Trophoblast cell (in vitro differentiated cells and primary cell): Measurements from ENCODE around the gene TSSC4.
A peak's percentile ranks its signal among the peaks of the same experiment; 100 is the strongest.

Experiments
- DNase-seq, 2 donors: peaks; one replicate each; pipeline ENCODE4 v3.0.0-alpha.2; 2016
- H2AFZ ChIP-seq: 2 replicates; pipeline ENCODE4 v1.6.1; 2013; ENCODE audit warnings: low read length, moderate library complexity, mild to moderate bottlenecking; ENCODE audit not compliant: insufficient read depth, poor library complexity
- H2AK5ac ChIP-seq: 2 replicates; pipeline ENCODE4 v1.6.1; 2013; ENCODE audit warnings: mild to moderate bottlenecking, low read length
- H2BK120ac ChIP-seq: 2 replicates; pipeline ENCODE4 v1.6.1; 2013; ENCODE audit warnings: low read length, mild to moderate bottlenecking, moderate library complexity; ENCODE audit not compliant: insufficient read depth, poor library complexity
- H2BK12ac ChIP-seq: 2 replicates; pipeline ENCODE4 v1.6.1; 2013; ENCODE audit warnings: mild to moderate bottlenecking, low read length, moderate library complexity
- H2BK5ac ChIP-seq: 2 replicates; pipeline ENCODE4 v1.6.1; 2013; ENCODE audit warnings: low read length, low read depth, moderate library complexity, mild to moderate bottlenecking; ENCODE audit not compliant: poor library complexity
- H3K14ac ChIP-seq: 2 replicates; pipeline ENCODE4 v1.6.1; 2013; ENCODE audit warnings: mild to moderate bottlenecking, low read length
- H3K18ac ChIP-seq: 2 replicates; pipeline ENCODE4 v1.6.1; 2013; ENCODE audit warnings: mild to moderate bottlenecking, low read length
- H3K23ac ChIP-seq: 2 replicates; pipeline ENCODE4 v1.6.1; 2013; ENCODE audit warnings: low read length
- H3K27ac ChIP-seq: 2 replicates; pipeline ENCODE4 v1.5.1; 2013; ENCODE audit warnings: low read depth, mild to moderate bottlenecking, inconsistent platforms, low read length, moderate library complexity
- H3K27me3 ChIP-seq: 2 replicates; pipeline ENCODE4 v1.6.1; 2013; ENCODE audit warnings: inconsistent platforms, mild to moderate bottlenecking, low read length, moderate library complexity; ENCODE audit not compliant: insufficient read depth
- H3K36me3 ChIP-seq, 2 experiments: 1 replicate in 1 of 2; 2 replicates in 1 of 2; pipeline ENCODE4 v1.6.1; 2013; ENCODE audit warnings: low read length in 2 of 2, mild to moderate bottlenecking in 2 of 2, moderate library complexity in 1 of 2; ENCODE audit not compliant: insufficient read depth in 2 of 2, control insufficient read depth in 1 of 2
- H3K4ac ChIP-seq: 2 replicates; pipeline ENCODE4 v1.6.1; 2013; ENCODE audit warnings: low read depth, mild to moderate bottlenecking, low read length, moderate library complexity
- H3K4me1 ChIP-seq, 2 experiments: 1 replicate in 1 of 2; 2 replicates in 1 of 2; pipeline ENCODE4 v1.6.1; 2013; ENCODE audit warnings: low read length in 2 of 2, mild to moderate bottlenecking in 2 of 2, moderate library complexity in 1 of 2; ENCODE audit not compliant: insufficient read depth in 2 of 2, control insufficient read depth in 1 of 2
- H3K4me2 ChIP-seq: 2 replicates; pipeline ENCODE4 v1.6.1; 2013; ENCODE audit warnings: inconsistent platforms, mild to moderate bottlenecking, low read length, moderate library complexity
- H3K4me3 ChIP-seq: 2 replicates; pipeline ENCODE4 v1.5.1; 2013; ENCODE audit warnings: mild to moderate bottlenecking, low read depth, low read length, inconsistent platforms
- H3K79me1 ChIP-seq: one replicate; pipeline ENCODE4 v1.6.1; 2013; ENCODE audit warnings: low read length
- H3K79me2 ChIP-seq: 2 replicates; pipeline ENCODE4 v1.6.1; 2013; ENCODE audit warnings: low read length, mild to moderate bottlenecking; ENCODE audit not compliant: control insufficient read depth, insufficient read depth, poor library complexity
- H3K9ac ChIP-seq: 2 replicates; pipeline ENCODE4 v1.6.1; 2013; ENCODE audit warnings: mild to moderate bottlenecking, low read length
- H3K9me3 ChIP-seq: 2 replicates; pipeline ENCODE4 v1.6.1; 2013; ENCODE audit warnings: low read depth, mild to moderate bottlenecking, control low read depth, inconsistent platforms, low read length; ENCODE audit not compliant: insufficient read depth
- H4K12ac ChIP-seq: 2 replicates; pipeline ENCODE4 v1.6.1; 2013; ENCODE audit warnings: low read depth, mild to moderate bottlenecking, low read length, moderate library complexity
- H4K8ac ChIP-seq: 2 replicates; pipeline ENCODE4 v1.6.1; 2013; ENCODE audit warnings: low read depth, mild to moderate bottlenecking, low read length, moderate library complexity
- H4K91ac ChIP-seq: one replicate; pipeline ENCODE4 v1.6.1; 2013; ENCODE audit warnings: low read depth, mild to moderate bottlenecking, low read length, moderate library complexity
- WGBS: extraction: QIAGEN DNeasy Blood & Tissue Kit; methylation state at CpG from one replicate; pipeline ENCODE4 v1.1.7; 2013; ENCODE audit warnings: missing lambda C conversion rate; ENCODE audit not compliant: insufficient read length, insufficient coverage; ENCODE audit errors: extremely low coverage; 5-methylcytosine and 5-hydroxymethylcytosine counted together

TSSC4 gene

DNA sequence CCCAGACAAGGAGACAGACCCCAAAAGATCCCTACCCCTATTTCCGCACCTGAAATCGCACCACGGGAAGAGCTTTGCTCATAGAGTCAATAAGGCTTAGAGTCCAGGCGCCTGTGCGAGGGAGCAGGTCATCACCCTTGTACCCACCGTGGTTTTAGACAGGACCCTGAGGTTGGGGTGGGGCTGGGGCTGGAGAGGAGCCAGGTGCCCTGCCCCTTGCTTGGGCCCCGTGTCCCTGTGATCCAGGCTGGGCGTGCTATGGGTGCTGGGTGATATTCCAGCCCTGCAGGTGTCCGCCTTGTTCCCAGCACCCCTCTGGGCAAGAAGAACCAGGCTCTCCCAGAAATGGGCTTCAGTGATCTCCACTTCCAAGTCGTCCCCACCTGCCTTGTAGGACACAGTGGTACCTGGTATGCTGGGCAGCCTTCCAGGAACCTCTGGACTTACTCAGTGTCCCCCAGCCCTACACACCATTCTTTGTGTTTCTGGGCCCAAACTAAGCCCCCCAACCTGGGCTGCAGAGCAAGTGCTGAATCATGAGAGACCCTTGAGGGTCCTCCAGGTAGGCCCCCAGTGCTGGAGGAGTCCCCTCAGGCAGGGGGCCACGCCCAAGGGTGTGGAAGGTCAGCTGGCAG lies 18.9 kb upstream of the TSSC4 start:
- no peak overlapping the region for H2AK5ac ChIP-seq
- H3K36me3 ChIP-seq: peaks cover 7 to 21% of the 10 kb centered on the region in 2 experiments
- H2BK5ac ChIP-seq: no peak overlapping the region
- no peak overlapping the region for H2BK12ac ChIP-seq
- no peak overlapping the region for H4K91ac ChIP-seq
- H2AFZ ChIP-seq: peak overlapping the region; percentile 15
- no peak overlapping the region for H3K27ac ChIP-seq
- no peak overlapping the region for H3K9ac ChIP-seq
- H4K8ac ChIP-seq: no peak overlapping the region
- H3K4me2 ChIP-seq: no peak overlapping the region
- peaks cover 6 to 25% of the 10 kb centered on the region in 2 experiments for H3K4me1 ChIP-seq
- H3K14ac ChIP-seq: no peak overlapping the region
- no peaks in the 10 kb centered on the region for H3K27me3 ChIP-seq
- H2BK120ac ChIP-seq: no peak overlapping the region
- no peak overlapping the region for H3K18ac ChIP-seq
- H3K4ac ChIP-seq: peak overlapping the region; percentile 0
- peaks cover 7% of the 10 kb centered on the region for H3K79me1 ChIP-seq
- DNase-seq: no peak
- no peak overlapping the region for H3K4me3 ChIP-seq
- H3K23ac ChIP-seq: no peak overlapping the region
- H3K9me3 ChIP-seq: peaks cover 8% of the 10 kb centered on the region
- peaks cover 15% of the 10 kb centered on the region for H3K79me2 ChIP-seq
- no peak overlapping the region for H4K12ac ChIP-seq
- WGBS: no CpG with 5 or more reads among the region's 11 CpGs

DNA sequence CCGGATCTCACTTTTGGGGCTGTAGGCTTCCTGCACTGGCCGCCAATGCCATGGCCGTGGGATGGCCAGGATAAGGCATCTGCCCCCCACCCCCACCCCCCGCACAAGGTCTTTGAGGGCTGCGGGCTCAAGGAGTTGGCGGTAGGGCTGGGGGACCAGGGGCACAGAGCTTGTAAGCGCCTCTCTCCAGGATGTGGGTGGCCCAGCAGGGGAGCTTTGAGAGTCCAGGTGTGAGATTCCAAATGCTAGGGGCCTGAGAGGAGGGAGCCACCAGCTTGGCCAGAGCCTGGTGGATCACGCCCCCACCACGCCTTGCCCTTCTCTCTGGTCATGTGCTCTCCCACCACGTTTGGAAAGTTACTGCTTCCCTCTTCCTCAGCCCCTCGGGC lies 18.4 kb upstream of the TSSC4 start:
- peaks cover 8% of the 10 kb centered on the region for H3K9me3 ChIP-seq
- no peak overlapping the region for H2AK5ac ChIP-seq
- peaks cover 11 to 21% of the 10 kb centered on the region in 2 experiments for H3K36me3 ChIP-seq
- H3K4me3 ChIP-seq: no peak overlapping the region
- H3K4me2 ChIP-seq: no peak overlapping the region
- H4K8ac ChIP-seq: no peak overlapping the region
- no peak for DNase-seq
- WGBS: no CpG with 5 or more reads among the region's 11 CpGs
- no peaks in the 10 kb centered on the region for H3K27me3 ChIP-seq
- H4K12ac ChIP-seq: no peak overlapping the region
- no peak overlapping the region for H4K91ac ChIP-seq
- peak overlapping the region; percentile 47 for H3K4ac ChIP-seq
- H3K23ac ChIP-seq: no peak overlapping the region
- H2BK120ac ChIP-seq: no peak overlapping the region
- H3K79me1 ChIP-seq: peaks cover 7% of the 10 kb centered on the region
- H3K27ac ChIP-seq: no peak overlapping the region
- H3K9ac ChIP-seq: no peak overlapping the region
- H3K18ac ChIP-seq: no peak overlapping the region
- no peak overlapping the region for H2BK5ac ChIP-seq
- peak overlapping the region; percentile 15 for H2AFZ ChIP-seq
- no peak overlapping the region for H3K14ac ChIP-seq
- H2BK12ac ChIP-seq: no peak overlapping the region
- peaks cover 15% of the 10 kb centered on the region for H3K79me2 ChIP-seq
- H3K4me1 ChIP-seq: peaks cover 2 to 22% of the 10 kb centered on the region in 2 experiments

DNA sequence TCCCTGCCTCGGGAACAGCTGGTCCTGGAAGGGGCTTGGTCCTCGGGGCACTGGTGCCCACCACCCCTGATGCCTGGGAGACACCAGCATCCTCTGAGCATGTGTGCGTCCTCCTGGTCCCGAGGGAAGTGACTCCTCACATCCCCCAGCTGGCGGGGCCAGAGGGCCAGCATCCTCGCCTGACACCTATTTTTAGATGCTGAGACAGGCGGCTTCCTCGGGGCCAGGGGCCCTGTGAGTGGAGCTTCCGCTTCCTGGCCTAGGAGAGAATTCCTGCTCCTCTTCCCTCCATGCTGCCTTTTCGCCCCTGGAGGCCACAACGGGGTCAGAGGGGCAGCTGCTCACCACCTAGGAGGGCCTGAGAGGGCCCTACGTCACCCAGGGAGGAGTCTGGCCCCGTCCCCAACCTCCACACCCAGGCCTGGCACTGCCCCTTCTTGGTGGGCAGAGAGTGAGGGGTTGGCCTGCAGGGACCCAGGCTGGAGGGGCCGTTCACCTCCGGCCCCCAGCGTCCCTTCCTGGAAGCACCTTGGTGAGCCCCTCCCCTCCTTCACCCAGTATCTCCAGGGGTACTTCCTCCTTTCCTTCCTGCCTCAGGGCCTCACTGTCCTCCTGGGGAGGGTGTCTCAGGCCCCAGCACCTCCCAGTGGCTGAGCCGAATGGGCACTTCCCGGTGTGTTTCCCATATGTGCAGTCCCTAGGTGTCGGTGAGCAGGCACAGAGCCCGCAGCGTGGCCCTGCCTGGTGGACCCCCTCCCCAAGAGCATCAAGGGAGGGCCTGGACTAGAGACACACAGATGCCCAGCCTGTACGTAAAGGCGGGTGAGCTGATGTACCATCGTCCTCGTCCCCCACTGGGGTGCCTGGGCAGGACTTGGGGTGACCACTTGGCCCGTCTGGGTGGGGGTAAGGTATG lies 17.4 kb upstream of the TSSC4 start:
- H2BK12ac ChIP-seq: no peak overlapping the region
- H3K4me1 ChIP-seq: peaks cover 2 to 21% of the 10 kb centered on the region in 2 experiments
- H3K9ac ChIP-seq: no peak overlapping the region
- no peak overlapping the region for H4K91ac ChIP-seq
- no peak overlapping the region for H3K18ac ChIP-seq
- peaks cover 7% of the 10 kb centered on the region for H3K79me2 ChIP-seq
- DNase-seq: peak in 1 of 2 donors; percentile 11
- WGBS: no CpG with 5 or more reads among the region's 26 CpGs
- no peak overlapping the region for H3K4me2 ChIP-seq
- peak overlapping the region; percentile 47 for H3K4ac ChIP-seq
- H4K12ac ChIP-seq: no peak overlapping the region
- H2AFZ ChIP-seq: no peak overlapping the region
- H2BK120ac ChIP-seq: no peak overlapping the region
- H3K36me3 ChIP-seq: peaks cover 11 to 21% of the 10 kb centered on the region in 2 experiments
- H3K14ac ChIP-seq: no peak overlapping the region
- H2AK5ac ChIP-seq: no peak overlapping the region
- no peak overlapping the region for H3K27ac ChIP-seq
- H4K8ac ChIP-seq: no peak overlapping the region
- H3K79me1 ChIP-seq: peaks cover 1% of the 10 kb centered on the region
- H3K27me3 ChIP-seq: no peaks in the 10 kb centered on the region
- H3K9me3 ChIP-seq: peaks cover 8% of the 10 kb centered on the region
- H3K4me3 ChIP-seq: no peak overlapping the region
- H2BK5ac ChIP-seq: no peak overlapping the region
- no peak overlapping the region for H3K23ac ChIP-seq

GRCh38 chr11:2383852-2384804 lies 16.4 kb upstream of the TSSC4 start:
- H3K23ac ChIP-seq: no peak overlapping the region
- no peak overlapping the region for H3K4me2 ChIP-seq
- H3K18ac ChIP-seq: no peak overlapping the region
- no CpG with 5 or more reads among the region's 33 CpGs for WGBS
- no peaks in the 10 kb centered on the region for H3K79me1 ChIP-seq
- no peaks in the 10 kb centered on the region for H3K27me3 ChIP-seq
- no peak overlapping the region for H2BK5ac ChIP-seq
- peaks cover 8% of the 10 kb centered on the region for H3K9me3 ChIP-seq
- H4K12ac ChIP-seq: no peak overlapping the region
- peaks cover 4% of the 10 kb centered on the region for H3K79me2 ChIP-seq
- H2BK120ac ChIP-seq: no peak overlapping the region
- H3K9ac ChIP-seq: no peak overlapping the region
- no peak overlapping the region for H4K91ac ChIP-seq
- H3K36me3 ChIP-seq: peaks cover 15 to 21% of the 10 kb centered on the region in 2 experiments
- DNase-seq: no peak
- no peak overlapping the region for H4K8ac ChIP-seq
- no peak overlapping the region for H3K14ac ChIP-seq
- H2BK12ac ChIP-seq: no peak overlapping the region
- no peak overlapping the region for H2AFZ ChIP-seq
- peaks cover 0 to 13% of the 10 kb centered on the region in 2 experiments for H3K4me1 ChIP-seq
- H3K4ac ChIP-seq: no peak overlapping the region
- H2AK5ac ChIP-seq: no peak overlapping the region
- no peak overlapping the region for H3K4me3 ChIP-seq
- no peak overlapping the region for H3K27ac ChIP-seq
